T-helper 9 cell (primary cell): ENCODE measurements around the gene DOCK9.
"Not testable (repeated sequence)": the region's sequence is repeated elsewhere in the genome, so short reads cannot be mapped to it uniquely, and the experiment has no call there.

Experiments
- DNase-seq: peaks from one replicate; pipeline ENCODE4 v3.0.0-alpha.2; 2020

DOCK9 gene

DNA sequence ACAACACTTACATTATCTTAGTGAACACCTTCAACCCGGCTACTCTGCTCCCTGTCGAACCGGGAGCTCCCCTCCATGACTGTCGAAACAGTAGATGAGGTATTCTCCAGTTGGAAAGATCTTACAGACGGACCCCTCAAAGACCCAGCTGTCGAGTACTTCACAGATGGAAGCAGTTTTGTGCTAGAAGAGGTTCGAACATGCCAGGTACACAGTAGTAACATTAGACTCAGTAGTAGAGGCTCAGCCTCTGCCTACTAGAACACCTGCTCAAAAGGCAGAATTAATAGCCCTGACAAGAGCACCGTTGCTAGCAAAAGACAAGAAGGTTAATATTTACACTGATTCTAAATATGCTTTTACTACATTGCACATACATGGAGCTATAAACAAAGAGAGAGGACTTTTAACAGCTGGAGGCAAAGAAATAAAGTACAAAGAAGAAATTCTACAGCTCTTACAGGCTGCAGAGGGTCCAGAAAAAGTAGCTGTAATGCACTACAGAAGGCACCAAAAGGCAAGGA is 211.8 kb downstream of the DOCK9 start:
- DNase-seq = no peak

DNA sequence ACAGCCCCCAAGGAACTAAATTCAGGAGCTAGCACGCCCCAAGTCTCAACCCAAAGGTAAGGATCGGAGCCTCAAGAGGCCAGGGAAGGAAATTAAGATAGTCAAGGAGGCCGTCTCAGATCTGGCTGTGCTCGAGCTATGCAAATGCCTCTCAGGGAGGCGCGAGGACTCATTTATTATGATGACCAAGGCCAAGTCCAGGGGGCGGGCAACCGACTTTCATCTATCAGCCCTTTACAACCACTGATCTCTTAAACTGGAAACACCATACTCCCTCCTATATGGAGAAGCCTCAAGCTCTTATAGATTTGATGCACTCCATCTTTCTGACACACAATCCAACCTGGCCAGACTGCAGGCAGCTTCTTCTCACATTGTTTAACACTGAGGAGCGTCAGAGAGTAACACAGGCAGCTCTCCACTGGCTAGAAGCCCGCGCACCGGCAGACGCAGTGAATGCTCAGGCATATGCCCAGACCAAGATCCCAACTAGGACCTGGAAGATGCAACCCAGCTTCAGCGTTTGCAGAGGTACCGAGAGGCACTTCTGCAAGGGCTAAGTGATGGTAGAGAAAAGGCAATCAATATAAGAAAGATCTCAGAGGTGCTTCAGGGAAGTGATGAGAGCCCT is 215.8 kb downstream of the DOCK9 start:
- no peak for DNase-seq

DNA sequence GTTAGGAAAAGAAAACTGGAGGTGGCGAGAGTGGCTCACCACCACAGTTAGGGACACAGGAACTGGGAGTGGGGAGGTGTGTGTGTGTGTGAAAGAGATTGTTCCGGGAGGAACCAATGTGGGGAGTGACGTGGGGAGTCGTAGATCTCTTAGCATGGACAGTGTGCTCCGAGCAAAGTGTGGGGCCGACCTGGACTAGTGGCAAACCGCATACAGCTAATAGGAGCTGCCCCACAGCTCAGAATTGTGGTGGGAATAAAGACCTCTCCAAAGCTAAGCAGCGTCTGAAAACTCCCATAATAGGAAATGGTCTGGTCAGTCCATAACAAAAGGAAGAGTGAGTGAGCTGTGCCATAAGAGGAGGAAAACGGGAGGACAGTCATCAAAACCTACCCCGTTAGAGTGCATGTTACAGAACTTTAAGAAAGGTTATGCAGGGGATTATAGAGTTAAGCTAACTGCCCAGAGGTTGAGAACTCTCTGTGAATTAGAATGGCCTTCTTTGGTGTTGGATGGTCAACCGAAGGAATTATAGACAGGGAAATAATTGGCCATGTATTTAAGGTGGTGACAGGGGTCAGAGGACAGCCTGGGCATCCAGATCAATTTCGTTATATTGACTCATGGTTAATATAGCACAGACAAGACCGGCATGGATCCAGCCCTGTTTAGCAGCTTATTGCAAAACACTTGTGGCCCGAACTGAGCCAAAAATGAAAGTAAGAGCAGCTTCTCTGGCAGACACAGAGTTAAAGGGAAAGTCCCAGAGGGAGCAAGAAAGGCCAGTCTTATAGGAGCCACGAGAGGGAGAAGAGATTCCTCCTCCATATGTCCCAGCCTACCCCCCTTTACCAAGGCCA is 216.5 kb downstream of the DOCK9 start:
- no peak for DNase-seq

DNA sequence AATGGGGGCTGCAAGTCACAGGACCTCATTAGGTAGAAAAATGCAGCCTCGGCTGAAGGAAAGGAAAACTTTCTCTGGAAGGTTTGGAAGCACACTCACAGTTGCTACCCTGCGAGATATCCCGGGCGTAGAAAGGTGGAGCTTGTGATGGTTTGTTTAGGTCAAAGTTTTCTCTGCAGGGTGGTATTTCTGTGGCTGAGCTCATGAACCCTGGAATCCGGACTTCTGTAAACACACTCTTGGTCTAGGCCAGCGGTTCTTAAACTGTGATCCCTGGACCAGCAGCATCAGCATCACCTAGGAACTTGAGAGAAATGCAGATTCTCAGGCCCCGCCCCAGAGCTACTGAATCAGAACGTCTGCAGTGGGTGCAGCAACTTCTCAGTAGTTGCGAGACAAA is 222.1 kb downstream of the DOCK9 start:
- DNase-seq = no peak

DNA sequence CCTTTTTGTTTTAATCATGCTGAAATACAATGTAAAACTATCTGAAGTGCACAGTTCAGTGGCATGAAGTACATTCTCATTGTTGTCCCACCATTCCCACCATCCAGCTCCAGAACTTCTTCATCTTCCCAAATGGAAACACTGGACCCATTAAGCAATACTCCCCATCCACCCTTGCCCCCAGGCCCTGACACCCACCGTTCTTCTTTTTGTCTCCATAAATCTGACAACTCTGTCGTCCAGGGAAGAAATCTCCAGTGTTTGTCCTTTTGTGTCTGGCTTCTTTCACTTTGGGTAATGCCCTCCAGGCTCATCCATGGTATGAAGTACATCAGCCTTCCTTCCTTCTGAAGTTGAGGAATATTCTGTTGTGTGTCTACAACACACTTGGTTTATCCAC is 222.7 kb downstream of the DOCK9 start:
- no peak for DNase-seq

DNA sequence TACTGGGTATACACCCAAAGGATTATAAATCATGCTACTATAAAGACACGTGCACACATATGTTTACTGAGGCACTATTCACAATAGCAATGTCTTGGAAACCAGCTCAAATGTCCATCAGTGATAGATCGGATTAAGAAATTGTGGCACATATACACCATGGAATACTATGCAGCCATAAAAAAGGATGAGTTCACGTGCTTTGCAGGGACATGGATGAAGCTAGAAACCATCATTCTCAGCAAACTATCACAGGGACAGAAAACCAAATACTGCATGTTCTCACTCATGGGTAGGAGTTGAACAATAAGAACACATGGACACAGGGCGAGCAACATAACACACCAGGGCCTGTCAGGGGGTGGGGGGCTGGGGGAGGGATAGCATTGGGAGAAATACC is 223.4 kb downstream of the DOCK9 start:
- DNase-seq = not testable (repeated sequence)

DNA sequence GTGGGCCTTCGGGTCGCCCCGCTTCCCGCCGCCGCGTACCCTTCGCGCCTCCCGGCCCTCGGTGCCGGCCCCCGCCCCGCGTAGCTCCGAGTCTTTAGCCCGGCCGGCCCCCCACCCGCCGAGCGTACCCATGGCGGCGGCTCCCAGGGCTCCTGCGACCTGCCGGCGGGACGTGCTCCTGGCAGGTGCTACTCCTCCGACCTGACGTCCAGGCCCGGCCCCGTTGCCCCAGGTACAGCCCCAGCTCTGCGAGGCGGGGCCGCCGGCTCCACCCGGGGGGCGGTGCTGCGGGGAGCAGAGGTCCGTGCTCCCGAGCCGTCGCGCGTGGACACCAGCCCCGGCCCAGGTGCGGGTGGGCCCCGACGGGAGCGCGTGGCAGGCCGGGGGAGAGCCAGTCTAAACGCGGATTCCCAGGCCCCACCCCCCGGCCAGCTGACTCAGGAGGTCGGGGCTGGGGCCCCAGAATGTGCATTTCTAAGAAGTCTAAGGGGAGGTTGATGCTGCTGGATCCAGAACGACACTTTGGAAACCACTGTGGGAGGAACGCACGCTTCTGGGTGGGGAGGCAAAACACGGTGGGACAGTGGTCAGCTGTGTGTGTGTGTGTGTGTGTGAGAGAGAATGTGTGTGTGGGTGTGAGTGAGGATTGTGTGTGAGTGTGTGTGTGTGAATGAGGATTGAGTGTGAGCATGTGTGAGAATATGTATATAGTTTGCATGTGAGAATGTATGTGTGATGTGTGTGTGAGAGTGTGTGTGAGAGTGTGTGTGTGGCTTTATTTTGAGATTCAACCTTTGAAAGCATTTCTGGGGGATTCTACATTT is 225.2 kb downstream of the DOCK9 start, which contains the start of gene SLC15A1:
Gene SLC15A1 (minus strand): TSS at position 206 of the 824 bp plus-strand sequence. CDS start 74 bp downstream, at position 132.
- DNase-seq = no peak

DNA sequence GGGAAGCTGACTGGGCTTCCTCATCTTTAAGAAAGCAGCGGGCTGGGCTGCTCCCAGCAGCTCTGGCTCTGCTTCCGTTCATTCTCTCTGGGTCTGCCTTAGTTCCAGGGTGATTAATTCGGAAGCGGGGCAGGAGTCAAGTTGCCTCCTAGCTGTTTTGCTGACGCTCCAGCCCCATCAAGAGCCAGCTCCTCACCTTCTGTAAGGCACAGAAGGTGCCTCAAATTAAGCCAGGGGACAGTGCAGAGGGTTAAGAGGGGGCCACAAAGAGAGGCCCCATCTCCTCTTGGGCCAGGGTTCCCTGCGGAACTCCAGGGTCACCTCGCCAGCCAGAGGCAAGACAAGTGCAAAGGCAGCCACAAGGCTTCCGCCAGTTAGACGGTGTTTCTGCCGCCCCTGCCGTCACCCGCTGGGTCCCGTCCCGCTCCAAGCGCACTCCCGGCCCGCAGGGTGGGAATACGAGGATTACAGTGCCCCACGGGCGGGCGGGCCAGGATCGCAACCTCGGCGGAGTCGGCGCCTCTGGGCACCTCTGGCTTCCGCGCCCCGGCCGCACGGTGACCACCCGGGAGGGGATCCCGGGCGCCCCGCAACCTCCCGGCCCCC is 225.9 kb downstream of the DOCK9 start:
- no peak for DNase-seq

DNA sequence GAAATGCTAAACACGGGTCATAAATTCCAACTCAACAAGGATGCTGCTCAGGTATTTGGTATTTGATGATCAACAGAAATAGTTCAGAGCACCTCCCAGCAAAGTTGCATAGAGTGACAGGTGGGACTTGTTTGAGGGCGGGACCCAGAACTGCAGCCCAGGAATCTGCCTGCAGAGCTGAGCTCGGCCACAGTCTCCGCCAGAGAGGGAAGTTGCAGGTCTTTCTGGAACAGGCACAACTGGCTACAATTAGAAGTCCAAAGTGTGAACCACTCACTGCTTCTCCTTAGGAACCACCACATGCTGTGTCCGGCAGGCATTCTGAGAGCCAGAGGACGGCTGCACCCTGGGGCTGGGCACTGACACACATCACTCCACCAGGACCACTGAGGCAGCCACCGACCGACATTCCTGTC is 226.5 kb downstream of the DOCK9 start:
- DNase-seq = no peak

DNA sequence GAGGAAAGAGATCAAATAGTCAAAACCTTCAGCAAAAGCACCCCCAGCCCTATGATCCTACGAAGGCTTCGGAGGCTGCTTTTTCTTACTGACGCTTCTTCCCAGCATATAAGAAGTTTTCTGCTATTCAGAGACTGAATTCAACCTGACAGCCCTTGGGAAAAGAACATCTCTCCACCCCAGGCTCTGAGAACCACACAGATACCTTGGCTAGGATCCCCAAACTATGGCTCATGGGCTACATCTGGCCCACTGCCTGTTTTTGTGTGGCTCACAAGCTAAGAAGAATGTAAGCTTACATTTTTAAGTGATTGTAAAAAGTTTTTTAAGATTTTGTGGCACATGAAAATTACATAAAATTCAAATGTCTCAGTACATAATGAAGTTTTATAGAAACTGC is 228.4 kb downstream of the DOCK9 start:
- DNase-seq = no peak

DNA sequence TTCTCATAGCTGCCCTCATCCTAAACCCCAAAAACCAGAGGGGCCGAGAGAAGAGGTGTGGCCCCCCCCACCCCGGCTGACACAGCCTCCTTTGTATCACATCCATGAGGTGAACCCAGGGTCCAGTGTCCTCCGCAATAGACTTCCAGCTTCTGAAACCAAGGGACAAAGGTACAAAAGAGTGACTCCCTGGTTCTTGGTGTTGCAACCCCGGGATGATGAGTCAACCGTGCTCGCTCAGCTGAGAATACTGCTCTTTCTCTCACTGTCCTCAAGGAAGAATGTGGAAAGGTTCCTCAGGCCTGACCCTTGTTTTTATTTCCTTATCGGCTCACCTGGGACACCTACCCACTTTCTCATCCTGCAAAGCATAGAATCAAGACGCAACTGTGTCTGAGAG is 230.9 kb downstream of the DOCK9 start:
- no peak for DNase-seq
